Stromal cell of bone marrow (primary cell): ENCODE results near the gene PRDM2.
"Not testable (repeated sequence)": the region's sequence is repeated elsewhere in the genome, so short reads cannot be mapped to it uniquely, and the experiment has no call there.

Source experiments
- DNase-seq: peaks from one replicate; pipeline ENCODE4 v3.0.0-alpha.2; 2012; ENCODE audit warnings: low read depth

The PRDM2 gene

DNA sequence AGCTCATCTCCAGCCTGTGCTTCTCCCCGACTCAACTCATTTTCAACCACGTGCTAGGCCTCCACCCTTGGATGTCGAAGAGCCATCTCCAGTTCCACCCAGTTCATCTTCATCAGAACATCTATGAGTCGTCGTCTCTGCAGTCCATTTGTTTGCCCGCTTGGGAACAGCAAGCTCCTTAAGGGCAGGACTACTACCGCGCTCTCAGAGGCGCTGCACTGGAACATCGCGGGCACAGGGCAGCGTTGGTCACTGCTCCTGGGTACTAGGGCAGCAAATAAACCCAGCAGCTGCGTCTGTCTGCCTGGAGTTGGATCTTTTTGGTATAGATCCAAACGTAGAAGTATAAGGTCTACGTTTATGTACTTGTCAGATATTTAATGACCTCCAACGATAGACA, 478 bp upstream of the PRDM2 start:
- no peak for DNase-seq

DNA sequence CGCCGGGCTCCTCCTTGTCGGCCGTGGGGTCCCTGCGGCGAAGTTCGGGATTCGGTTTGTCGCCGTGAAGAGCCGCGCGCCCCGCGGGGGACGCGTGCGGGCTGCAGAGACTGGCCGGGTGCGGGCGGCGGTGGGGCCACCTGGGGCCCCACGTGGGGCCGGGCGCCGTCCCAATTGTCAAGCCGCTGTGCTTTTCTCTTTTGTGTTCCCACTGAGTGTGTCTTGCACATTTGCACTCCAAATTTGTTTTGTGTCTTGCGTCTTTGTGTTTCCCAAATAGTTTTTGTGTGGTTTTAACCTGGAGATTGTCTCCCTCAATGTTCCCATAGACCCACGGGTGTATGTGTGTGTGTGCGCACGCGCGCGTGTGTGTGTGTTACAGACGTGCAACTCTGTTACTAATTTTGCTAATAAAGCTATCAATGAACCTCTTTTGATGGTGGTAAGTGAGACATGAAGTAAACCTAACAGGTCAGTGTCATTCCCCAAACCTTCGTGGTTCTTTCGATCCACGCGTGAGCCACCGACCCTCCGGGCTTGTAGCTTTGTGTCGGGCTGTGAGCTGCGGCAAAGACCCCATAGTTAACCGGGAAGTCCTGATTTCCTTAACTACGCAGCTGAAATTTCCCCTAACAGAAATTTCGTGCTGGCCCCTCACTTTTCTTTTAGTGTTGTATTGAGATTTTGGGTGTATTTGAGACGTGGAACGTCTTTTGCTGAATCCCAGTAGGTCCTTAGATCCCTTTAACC, 708 bp downstream of the PRDM2 start:
- DNase-seq, result no peak

DNA sequence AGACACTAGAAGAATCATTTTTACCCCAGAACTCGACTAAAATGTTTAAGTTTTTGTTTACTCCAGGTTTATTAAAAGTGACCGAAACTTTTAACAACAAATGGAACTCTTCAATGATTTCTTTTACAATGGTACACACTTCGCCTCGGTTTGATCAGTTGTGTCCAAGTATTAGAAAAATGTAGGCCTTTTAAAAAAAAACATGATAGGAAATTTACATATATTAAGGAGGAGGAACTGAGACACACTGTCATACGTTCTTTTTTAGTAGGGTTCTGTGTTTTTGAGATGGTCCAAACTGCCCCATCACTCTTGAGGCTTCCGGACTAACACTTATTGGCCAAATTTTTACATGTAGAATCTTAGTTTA, 1.3 kb downstream of the PRDM2 start:
- DNase-seq, result no peak

DNA sequence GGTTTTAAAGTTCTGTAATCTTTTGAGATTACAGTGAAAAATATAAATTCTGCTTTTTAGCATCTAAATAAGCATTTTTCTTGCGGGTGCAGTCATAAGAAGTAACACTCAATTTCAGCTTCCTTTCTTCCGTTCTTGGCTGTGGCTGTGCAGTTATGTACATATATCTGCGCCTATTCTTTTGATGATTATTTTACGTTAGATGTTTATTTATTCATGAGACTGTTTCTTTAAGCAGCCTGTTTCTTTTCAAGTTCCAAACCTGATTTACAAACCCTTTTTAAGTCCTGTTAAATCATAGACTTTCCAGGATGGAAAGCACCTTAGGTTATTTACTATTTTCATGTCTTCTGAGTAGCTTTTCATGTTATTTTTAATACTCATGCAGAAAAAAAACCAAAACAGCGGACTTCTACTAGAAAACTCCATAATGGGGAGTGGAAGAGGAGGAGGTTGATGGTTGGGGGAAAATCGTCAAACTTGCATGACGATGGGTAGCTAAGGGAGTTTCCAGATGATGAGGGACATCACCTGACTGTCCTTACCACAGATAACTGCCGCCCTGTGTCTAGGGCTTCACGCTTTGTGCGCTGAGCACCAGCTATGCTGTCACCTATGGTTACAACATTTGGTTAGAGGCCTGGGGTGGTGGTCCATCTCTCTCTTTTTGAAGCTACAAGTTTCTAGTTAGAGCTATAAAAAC, 2.6 kb downstream of the PRDM2 start:
- no peak for DNase-seq

DNA sequence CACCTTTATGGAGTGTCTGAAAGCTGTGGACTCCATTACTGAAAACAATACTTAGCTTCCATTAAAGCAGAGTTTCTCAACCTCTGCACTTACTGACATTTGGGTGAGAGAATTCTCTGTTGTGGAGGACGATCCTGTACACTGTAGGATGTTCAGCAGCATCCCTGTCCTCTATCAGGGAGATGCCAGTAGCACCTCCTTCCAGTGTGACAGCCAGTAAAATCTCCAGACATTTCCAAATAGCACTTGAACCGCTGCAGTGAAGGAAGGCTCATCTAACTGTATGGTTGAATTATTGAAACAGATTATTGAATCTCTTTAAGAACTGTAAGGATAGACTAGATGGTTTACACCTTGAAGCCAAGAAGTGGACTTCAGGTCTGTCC, 3.1 kb downstream of the PRDM2 start:
- DNase-seq, result no peak

DNA sequence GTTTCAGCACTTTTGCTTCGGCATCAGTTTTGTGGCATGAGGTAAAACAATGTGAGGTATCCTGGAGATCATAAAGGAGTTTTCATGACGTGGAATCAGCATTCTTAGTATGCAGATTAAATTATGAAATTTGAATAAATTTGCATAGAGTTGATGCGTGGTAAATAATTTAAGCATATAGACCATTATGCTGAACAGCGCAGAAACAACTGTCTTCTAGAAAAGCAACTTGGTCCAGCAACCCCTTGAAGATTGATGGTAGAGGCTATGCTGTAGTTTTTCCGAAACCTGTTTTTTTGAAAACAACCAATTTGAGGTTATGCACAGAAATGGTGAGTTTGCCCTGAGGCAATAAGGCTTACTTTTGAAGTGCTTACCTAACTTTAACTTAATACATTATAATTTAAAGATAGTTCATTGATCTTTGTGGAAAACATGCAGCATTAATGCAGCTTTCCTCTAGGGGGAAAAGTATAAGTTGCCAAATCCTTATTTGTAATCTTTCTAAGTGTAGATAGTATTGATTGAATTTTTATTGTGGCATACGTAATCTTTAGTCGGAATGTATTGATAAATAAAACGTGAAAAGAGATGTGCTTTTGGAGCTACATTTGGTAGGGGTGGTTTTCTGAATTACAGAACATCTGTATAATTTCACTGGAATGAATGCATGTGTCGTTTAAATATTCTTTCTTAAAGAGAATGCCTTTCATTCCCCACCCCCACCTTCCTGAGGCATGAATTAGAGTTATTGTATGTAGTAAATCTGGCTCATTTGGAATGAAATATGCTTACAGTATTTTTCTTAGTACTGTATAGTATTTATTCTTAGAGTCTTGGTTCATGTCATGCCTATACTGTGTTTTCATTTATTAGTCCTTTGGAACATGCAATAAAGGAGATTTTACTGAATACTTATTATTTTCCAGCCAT, 3.8 kb downstream of the PRDM2 start:
- no peak for DNase-seq

DNA sequence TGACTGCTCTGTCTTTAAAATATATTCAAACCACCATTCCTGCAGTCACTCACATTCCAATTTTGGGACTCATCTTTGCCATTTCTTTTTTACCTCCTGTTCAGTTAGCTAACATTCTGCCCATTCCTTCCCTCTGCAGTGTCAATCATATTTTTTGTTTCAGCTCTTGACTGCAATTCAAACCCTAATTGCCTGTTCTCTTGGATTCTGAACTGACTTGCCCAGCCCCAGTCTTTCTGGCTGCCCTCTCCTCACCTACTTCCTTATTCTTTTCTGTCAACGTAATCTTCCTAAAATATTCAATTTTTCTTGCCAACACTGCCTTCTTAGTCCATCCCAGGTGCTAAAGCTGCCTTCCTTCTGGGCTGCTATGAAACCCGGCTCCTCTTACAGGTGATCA, 6.1 kb downstream of the PRDM2 start:
- no peak for DNase-seq

DNA sequence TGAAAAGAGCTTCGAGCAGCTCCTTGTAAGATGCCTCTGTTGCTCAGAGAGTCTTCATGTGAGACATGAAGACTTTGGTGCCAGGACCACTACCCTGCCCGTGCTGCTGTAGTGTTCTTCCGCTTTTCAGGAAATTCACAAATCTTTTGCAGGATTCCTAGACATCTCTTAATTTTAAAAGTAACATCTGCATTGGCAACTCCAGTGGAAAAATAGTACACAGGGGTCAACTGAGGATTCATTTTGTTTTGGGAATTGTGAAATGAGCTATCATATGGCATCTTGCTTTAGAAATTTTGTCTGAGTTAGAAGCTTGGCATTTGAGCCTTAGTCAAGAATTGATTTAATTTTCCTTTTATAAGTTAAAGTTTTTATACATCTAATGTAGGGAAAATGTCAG, 7.2 kb downstream of the PRDM2 start:
- DNase-seq, result peak; percentile 51

DNA sequence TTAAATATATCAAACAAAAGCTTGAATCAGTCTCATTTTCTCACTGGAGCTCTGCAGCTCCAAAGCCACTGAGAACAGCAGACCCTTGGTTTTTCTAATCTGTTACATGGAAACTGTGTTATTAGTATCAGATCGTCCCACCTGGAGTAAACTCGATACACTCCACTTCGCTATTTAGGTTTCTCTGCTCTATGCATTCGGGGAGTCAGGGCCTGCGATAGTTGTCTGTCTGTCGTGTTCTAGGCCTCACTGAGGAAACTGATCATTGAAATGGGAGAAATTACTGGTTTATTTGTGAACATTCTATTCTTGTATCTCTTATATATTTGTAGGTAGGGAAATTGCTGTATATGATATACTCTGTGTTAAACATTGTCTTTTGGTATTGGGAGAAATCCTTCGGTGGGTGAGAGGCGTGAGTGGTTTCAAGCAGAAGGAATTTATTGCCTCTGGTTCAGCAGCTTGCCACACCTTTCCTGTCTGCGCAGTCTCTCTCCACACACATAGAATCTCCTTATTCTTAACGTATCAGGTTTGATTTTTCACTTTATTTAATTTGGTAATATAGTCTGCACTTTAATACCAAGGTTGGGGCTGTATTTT, 8.5 kb downstream of the PRDM2 start:
- DNase-seq, result no peak

DNA sequence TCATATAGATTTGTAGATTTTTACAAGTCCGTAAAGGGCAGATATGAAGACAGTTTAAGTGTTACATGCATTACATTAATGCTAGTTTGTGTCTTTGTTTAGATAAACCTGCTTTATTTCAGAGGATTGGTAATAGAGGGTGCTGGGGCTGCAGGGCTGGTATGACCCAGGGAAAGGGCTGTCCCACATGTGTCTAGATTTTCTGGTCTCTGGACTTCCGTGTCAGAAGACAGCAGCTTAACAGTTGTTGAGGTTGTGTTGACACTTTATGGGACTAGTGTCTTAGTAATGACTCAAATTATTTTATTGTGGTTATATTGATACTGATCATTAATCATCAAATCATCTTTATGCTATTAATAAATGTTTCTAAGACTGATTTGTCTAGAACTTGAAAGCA, 10.1 kb downstream of the PRDM2 start:
- no peak for DNase-seq

DNA sequence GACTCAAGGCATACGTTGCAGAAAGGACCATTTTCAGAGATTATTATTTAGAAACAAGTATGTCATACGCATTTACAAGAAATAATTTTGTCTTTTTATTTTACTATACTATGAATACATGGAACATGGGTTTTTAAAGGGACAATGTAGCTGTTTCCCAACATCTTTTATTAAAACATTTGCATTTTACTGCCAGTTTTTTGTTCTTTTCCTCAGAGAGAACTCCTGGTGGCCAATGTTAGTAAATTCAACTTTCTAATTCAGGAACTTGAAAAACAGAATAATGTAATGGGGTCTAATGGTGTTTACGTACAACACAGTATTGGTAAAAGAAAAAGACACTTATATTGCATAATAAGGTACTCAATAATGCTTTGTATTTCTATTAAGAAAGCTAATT, 14.9 kb downstream of the PRDM2 start:
- DNase-seq, result no peak

DNA sequence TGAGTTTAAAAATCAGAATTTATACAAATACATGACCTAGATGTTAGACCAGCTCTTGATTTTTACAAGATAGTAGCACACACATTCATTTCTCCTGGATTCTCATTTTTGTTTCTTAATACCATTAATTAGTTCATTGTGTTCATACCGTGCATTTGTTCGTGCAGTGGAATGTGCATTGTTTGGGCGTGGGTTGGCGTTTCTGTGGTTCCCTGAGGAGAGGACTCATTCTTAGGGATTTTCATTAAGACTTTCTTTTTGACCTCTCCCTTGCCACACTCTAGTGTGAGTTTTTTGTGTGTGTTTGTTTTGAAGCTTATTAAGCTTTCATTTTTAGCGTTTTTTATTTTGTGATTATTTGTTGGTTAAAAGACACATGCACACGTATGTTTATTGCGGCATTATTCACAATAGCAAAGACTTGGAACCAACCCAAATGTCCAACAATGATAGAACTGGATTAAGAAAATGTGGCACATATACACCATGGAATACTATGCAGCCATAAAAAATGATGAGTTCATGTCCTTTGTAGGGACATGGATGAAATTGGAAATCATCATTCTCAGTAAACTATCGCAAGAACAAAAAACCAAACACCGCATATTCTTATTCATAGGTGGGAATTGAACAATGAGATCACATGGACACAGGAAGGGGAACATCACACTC, 15.8 kb downstream of the PRDM2 start:
- DNase-seq, result not testable (repeated sequence)

DNA sequence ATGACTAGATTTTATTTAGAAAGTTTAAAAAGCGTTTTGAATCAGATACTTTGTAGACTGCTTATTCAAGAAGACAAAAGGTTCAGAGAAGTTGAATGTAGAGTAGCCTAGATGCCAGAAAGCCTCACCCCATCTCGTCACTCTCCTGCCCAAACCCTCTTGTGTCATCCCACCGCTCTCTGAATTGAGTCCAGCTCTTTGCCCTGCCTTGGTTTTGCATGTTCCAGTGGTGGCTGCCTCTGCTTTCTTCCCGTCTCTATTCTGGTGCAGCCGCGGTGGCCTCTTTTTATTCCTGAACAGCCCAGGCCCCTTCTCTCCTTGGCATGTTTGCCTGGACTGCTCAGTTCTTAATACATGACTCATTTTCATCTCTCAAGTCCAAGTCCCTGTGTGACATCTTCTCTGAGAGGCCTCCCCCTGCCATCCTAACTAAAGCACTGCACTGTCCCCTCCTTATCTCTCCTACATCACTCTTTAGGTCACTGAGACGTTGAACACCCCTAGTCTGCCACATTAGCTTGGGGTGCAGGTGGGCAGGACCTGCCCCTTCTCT, 22.9 kb downstream of the PRDM2 start:
- DNase-seq, result no peak

DNA sequence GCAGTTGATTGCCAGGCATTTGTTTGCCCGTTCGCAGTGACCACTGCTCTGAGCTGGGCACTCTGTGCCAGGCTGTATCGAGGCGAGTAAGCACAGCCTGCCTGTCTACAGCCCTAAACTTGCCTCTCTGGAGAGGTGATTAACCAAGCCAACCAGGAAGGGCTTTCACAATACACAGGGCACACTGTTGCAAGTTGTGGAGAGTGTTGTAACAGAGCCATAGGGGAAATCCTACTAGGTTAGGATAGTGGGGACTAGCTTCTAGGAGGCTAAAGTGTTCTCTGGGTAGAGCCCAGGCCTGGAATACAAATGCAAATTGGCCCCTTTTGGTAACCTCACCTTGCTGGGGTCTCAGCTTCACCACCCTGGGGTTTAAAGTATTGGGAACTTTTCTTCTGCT, 23.8 kb downstream of the PRDM2 start:
- peak; percentile 29 for DNase-seq

DNA sequence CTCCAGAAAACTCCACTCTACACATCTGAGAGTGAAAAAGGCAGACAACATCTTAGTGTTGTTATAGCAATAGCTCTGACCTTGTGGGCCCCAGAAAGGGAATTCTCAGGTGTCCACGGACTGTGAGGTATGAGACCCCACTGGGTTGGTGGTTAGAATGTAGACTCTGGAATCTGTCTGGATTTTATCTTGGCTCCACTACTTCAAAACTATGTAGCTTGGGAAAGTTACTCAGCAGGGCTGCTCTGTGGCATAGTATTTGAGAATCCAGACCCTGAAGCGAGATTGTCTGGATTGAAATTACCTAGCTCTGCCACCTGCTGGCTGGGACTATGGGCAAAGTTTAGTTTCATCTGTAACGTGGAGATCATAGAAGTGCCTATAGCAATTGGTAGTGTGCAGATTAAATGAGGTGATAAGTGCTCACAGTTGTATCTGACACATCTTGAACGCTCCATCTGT, 25.8 kb downstream of the PRDM2 start:
- no peak for DNase-seq

DNA sequence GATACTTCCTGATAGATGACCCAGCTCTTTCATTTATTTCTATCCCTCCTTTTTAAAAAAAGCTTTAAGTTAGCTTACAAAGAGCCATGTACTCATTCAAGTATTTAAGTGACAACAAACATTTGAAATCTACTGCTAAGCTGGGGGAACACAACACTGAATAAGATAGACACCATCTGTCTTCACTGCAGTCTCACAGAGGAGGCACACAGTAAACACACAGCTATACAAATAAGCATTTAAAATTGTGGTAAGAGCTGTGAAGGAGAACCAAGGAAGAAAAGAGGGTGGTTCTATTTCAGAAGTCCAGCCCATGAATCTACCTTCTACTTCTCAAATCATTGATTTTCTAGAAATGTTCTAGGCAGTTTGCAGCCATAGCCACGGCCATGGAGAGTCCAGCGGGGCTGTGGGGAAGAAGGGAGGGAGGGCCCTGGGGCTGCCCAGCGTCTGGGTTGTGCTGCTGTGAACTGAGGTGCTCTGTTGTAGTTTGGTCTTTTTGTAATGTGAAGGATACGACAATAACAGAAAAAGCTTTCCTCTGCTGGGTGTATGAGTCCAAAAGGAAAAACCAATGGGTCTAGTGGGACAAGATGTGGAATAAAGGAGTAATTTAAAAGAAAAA, 28.2 kb downstream of the PRDM2 start:
- DNase-seq, result no peak

DNA sequence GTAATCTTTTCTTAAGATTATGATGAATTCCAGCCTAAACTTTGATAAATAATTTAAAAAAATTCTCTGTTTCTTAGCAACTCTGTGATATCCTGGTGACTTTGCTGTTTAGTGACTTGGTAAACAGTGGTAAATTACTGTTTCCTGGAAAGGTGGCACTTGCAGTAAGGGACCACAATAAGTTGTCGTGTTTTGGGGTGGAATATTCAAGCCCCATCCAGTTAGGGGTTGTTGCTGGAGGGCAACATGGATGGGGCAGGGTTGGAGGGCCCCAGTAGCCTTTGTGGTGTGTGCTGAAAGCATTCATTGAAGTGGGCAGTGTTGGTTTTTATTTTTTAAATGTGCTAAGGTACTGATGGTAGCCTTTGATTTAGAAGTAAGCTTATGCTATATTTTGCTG, 30.3 kb downstream of the PRDM2 start:
- DNase-seq, result no peak

DNA sequence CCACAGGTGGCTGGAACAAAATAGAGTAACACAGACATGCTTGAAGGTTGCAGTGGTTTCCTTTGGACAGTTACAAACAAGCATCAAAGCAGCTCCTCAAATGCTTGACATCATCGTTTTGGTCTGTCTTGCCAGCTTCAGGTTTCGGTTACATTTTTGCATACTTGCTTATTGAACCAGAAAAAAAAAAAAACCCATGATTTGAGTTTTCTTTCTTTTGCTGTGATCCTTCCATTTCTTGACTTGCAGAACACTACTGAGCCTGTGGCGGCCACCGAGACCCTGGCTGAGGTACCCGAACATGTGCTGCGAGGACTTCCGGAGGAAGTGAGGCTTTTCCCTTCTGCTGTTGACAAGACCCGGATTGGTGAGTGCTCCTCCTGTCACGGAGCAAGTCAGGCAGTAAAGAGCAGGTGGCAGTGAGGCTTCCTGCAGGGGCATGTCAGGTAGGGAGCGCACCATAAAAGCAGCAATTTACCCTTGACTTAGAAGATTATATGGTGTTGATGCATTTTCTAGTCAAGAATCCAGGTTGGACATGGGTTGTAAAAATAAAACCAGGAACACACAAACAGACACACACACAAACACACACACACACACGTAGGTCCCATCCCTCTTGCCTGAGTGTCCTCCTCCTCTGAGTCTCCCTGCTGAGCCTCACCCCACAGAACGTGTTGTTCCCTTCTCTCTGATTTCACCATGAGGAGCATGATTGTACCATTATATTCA, 30.9 kb downstream of the PRDM2 start:
- DNase-seq, result no peak

DNA sequence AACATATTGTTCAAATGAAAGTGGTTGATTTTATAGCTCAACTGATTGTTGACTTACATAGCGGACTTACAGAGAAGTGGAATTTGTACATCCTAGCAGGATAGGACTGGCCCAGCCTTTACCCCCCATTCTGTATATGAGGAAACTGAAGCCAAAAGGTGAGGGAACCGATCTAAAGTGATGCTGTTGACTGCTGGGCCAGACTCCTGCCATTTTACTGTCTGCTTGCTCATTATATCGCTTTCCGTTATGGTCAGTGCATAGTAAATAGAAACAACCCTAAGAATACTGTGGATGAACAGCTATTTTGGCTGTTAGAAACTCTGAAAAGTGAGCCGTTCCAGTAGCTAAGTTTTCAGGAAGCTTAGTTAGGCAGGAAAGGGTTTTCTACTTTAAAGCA, 31.9 kb downstream of the PRDM2 start:
- DNase-seq, result no peak

DNA sequence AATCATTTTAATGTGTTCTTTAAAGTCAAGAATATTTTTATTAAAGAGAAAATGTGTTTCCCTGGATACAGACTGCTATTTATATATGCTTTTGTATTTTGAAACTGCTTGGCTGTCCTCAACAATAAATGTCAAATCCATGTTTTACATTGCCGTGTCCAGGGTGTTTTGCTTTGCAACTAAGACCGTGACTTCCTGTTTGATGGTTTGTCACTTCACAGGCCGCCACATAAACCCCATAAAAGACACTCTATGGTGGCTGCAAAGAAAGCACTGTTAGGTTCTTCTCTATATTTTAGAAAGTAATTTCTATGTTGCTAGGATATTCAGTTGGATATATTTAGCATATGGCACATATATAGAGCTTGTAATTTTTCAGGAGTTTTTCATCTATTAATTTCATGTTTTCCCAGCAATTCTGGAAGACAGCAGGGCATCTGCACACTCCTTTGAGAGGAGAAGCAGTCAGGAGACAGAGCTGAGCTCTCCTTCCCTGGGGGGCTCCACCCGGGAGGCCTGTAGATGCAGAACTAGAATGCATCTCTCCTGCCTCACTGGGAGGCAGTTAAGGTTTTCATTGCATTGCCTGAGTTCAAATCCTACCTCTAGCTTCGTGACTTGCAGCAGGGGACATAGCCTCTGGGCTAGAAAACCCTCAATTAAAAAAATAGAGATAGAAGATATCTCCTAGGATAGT, 33.1 kb downstream of the PRDM2 start:
- DNase-seq, result no peak
